Measurements from ENCODE around the gene CACNA1C.
A peak's percentile ranks its signal among the peaks of the same experiment; 100 is the strongest.

The CACNA1C gene

GRCh38 chr12:2258025-2258424 is 205.2 kb downstream of the CACNA1C start:
- no peak for DNase-seq (ENCODE audit: low spot score)

- DNase-seq (ENCODE audit: low spot score): peak; percentile 40
Observed at GRCh38 chr12:2259369-2259768, 206.6 kb downstream of the CACNA1C start.

- DNase-seq (ENCODE audit: low spot score): no peak
Observed at GRCh38 chr12:2260441-2260840, 207.7 kb downstream of the CACNA1C start.

GRCh38 chr12:2261708-2262107 is 208.9 kb downstream of the CACNA1C start:
- no peak for DNase-seq (ENCODE audit: low spot score)

GRCh38 chr12:2262449-2262848 is 209.7 kb downstream of the CACNA1C start:
- DNase-seq (ENCODE audit: low spot score): no peak

- DNase-seq (ENCODE audit: low spot score): no peak
Observed at GRCh38 chr12:2263901-2264300, 211.1 kb downstream of the CACNA1C start.

GRCh38 chr12:2264651-2265232 is 212.0 kb downstream of the CACNA1C start:
- no peak for DNase-seq (ENCODE audit: low spot score)

DNA sequence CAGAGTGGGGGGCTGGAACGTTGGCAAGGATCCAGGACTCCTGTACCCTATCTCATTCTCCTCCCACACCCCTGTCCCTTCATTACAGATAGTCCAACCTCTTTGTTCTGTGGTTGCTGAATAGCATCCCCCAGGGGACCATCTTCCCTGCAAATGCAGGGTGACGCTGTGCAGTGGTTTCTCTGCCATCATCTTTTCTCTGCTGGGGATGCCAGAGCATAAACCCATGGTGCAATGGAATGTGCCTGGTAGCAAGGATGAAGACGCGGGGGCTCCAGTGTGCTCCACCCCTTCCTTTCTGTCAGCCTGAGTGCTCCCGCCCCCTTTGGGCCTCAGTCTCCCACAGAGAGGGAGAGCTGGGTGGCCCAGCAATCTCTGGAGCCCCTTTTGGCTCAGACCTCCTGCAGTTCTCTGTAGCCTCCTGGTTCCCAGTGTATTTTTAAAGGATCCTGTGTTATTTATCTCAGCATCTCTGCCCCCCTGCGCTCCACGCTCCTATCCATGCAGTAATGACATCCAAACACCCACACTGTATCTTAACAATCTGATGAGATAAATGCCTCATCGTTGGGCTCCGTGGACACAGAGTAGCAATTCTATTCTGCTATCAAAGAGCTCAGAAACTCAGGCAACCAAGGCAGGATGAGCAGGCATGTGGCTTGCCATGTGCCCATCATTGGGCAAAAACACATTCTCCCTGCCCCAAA is 212.8 kb downstream of the CACNA1C start:
- DNase-seq (ENCODE audit: low spot score): no peak

GRCh38 chr12:2266666-2267620 is 214.2 kb downstream of the CACNA1C start:
- DNase-seq (ENCODE audit: low spot score): no peak

- no peak for DNase-seq (ENCODE audit: low spot score)
Observed at GRCh38 chr12:2267703-2268470, 215.1 kb downstream of the CACNA1C start.

GRCh38 chr12:2268471-2269286 is 215.9 kb downstream of the CACNA1C start:
- no peak for DNase-seq (ENCODE audit: low spot score)

GRCh38 chr12:2270846-2271245 is 218.1 kb downstream of the CACNA1C start:
- DNase-seq (ENCODE audit: low spot score): no peak

DNA sequence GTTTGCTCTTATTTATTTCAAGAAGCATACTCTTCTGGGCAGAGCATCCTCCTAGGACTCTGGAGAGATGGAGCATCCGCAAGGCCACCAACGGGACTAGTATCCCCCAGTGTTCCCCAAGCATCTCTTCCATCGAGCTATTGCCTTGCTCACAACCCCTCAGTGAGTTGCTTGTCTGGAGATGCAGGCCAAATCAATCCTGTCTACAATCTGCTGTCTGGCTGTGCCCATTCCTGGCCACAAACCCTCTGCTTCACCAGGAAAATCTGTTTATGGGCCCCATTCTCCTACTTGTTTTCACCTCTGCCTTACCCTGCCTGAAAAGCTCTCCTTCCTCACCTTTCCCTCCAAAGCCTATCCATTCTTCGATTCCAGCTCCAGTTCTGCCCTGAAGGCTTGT is 219.2 kb downstream of the CACNA1C start:
- no peak for DNase-seq (ENCODE audit: low spot score)

- DNase-seq (ENCODE audit: low spot score): no peak
Observed at GRCh38 chr12:2273288-2273687, 220.5 kb downstream of the CACNA1C start.

DNA sequence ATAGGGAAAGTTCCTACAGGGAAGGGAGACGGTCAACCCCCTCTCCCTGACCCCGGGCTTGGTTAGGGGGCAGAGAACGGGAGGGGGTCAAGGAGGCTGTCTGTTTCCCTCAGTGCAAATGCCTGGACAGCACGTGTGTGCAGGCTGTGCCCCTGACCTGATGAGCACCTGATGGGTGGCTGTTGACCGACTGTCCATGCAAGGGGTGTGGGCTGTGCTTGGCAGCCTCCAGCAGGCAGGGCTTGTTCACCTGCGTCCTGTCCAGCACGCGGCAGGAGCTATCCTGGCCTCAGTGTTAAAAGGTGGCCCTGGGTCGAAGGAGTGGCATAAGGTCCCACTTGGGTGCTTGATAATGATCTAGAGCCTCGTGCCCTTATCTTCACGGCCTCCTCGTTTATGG is 221.0 kb downstream of the CACNA1C start:
- no peak for DNase-seq (ENCODE audit: low spot score)

GRCh38 chr12:2274733-2275132 is 221.9 kb downstream of the CACNA1C start:
- no peak for DNase-seq (ENCODE audit: low spot score)

GRCh38 chr12:2276288-2277033 is 223.7 kb downstream of the CACNA1C start:
- no peak for DNase-seq (ENCODE audit: low spot score)

DNA sequence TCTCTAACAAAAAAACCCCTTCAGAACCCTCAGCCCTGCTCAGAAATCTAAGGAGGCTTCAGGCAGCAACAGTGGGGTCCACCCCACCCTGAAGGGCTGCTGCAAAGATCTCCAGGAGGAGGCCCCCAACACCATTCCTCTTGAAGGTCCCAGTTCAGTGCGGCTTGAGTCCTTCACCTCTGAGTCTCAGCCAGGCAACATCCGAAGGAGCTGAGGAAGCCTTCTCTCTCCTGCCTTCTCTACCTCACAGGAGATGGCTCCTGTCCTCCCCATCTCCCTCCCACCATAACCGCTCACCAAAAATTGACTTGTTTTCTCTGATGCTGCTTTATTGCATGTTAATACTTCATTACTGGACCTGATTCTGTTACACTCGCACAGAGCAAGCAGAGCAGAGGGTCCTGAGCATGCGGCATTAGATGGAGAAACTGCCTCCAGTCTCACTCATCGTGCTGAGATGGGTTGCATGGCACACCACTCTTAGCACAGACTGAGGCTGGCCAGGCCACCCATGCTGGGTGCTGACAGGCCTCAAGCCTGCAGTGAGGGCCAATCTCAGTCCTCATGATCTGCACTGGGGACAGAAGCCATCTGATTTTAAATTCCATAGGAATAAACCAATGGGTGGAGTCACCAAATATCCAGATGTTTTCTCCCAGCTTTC is 224.8 kb downstream of the CACNA1C start:
- DNase-seq (ENCODE audit: low spot score): no peak

DNA sequence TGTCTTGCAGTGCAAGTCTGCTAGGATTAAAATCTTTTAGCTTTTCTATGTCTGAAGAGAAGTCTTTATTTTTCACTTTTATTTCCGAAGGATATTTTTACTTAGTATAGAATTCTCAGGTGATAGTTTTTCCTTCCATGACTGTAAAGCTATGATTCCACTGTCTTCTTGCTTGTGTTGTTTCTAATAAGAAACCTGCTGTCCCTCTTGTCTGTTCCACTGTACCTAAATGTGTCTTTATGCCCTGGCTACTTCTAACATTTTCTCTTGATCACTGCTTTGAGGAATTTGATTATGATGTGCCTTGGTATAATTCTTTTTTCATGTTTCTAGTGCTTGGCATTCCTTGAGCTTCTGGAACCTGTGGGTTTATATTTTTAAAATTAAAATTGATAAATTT is 228.7 kb downstream of the CACNA1C start:
- no peak for DNase-seq (ENCODE audit: low spot score)

GRCh38 chr12:2282318-2282717 is 229.5 kb downstream of the CACNA1C start:
- no peak for DNase-seq (ENCODE audit: low spot score)

All from NAMALWA (cell line).